CD4-positive, CD25-positive, alpha-beta regulatory T cell (primary cell): ENCODE results near the gene STK10. TPM values are rescaled to one million over a fixed set of nuclear protein-coding genes. Genes with fewer than 3 reads are reported as not detected.

Source experiments
- ATAC-seq, 2 donors: fragments of 150-1000 bp; cut with Tn5 transposase; one replicate each; pipeline ENCODE4 v1.10.0; 2021; ENCODE audit warnings: low read depth in 2 of 2, moderate number of reproducible peaks in 2 of 2, moderate library complexity in 1 of 2
- DNase-seq, 3 donors: peaks; one replicate each; pipeline versions ENCODE4 v3.0.0 to v3.0.0-alpha.2; 2012 to 2022; ENCODE audit warnings: mixed read lengths in 1 of 3
- H3K27ac ChIP-seq: one replicate; pipeline ENCODE4 v1.7.0; 2013; ENCODE audit warnings: mild to moderate bottlenecking, low read length; ENCODE audit not compliant: insufficient read depth, poor library complexity, severe bottlenecking
- H3K27me3 ChIP-seq: one replicate; pipeline ENCODE4 v1.7.0; 2013; ENCODE audit warnings: low read length; ENCODE audit not compliant: control insufficient read depth, insufficient read depth
- H3K36me3 ChIP-seq: one replicate; pipeline ENCODE4 v1.7.0; 2013; ENCODE audit warnings: mild to moderate bottlenecking, low read length, moderate library complexity; ENCODE audit not compliant: control insufficient read depth, insufficient read depth
- H3K4me1 ChIP-seq: 2 replicates; pipeline ENCODE4 v1.7.0; 2013; ENCODE audit warnings: mild to moderate bottlenecking, low read length; ENCODE audit not compliant: insufficient read depth, control insufficient read depth, poor library complexity, severe bottlenecking
- H3K4me3 ChIP-seq: one replicate; pipeline ENCODE4 v1.7.0; 2013; ENCODE audit warnings: low read depth, mild to moderate bottlenecking, low read length, moderate library complexity
- H3K9me3 ChIP-seq, 2 experiments: 1 replicate in 1 of 2; 2 replicates in 1 of 2; pipeline ENCODE4 v1.7.0; 2013; ENCODE audit warnings: low read length in 2 of 2, mild to moderate bottlenecking in 1 of 2, moderate library complexity in 1 of 2; ENCODE audit not compliant: control insufficient read depth in 2 of 2
- H3K27ac Mint-ChIP-seq, 3 donors: one replicate each; pipeline ENCODE4 v1.8.0; 2020 to 2022; ENCODE audit warnings: mild to moderate bottlenecking in 3 of 3, mixed read lengths in 3 of 3, moderate library complexity in 2 of 3
- H3K27me3 Mint-ChIP-seq: one replicate; pipeline ENCODE4 v1.8.0; 2022; ENCODE audit warnings: mild to moderate bottlenecking, mixed read lengths
- H3K36me3 Mint-ChIP-seq: one replicate; pipeline ENCODE4 v1.8.0; 2020; ENCODE audit warnings: mixed read lengths
- H3K4me1 Mint-ChIP-seq, 4 donors: one replicate each; pipeline ENCODE4 v1.8.0; 2020 to 2022; ENCODE audit warnings: mixed read lengths in 4 of 4, mild to moderate bottlenecking in 1 of 4
- H3K4me3 Mint-ChIP-seq, 4 donors: one replicate each; pipeline ENCODE4 v1.8.0; 2020 to 2022; ENCODE audit warnings: mild to moderate bottlenecking in 4 of 4, mixed read lengths in 4 of 4, moderate library complexity in 3 of 4
- H3K9me3 Mint-ChIP-seq, 7 donors: one replicate each; pipeline ENCODE4 v1.8.0; 2020 to 2022; ENCODE audit warnings: mixed read lengths in 7 of 7, mild to moderate bottlenecking in 3 of 7, moderate library complexity in 2 of 7
- polyA plus RNA-seq, 4 donors: library from polyadenylated mRNA; unstranded; fragments of 300-500 nt; fragmentation: Illumina TruSeq; gene quantifications; one replicate each; pipeline ENCODE4 v1.2.3, GENCODE V29; 2021
- total RNA-seq: library from RNA; stranded (reverse); gene quantifications from one replicate; pipeline ENCODE4 v1.2.3, GENCODE V29; 2022

The STK10 gene
- total and polyA plus RNA-seq, 5 donors from 2014 or later: 71.2 to 533 (median 74.6) TPM

DNA sequence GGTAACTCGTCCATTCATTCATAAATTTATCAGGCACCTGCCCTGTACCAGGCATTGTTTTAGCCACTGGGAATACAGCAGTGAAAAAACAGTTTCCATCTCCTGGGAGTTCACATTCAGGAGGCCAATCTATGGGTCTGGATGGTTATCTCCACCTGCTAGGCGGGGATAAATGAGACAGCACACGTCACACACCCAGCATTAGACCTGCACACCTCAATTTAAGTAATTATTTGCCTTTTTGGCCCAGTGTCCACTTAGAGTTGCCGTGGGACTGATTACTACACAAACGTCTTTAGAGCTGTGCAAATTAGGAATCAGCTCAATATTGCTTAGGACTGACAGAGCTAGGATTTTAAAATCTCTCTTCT is 46.1 kb downstream of the STK10 start:
- no peaks in the 10 kb centered on the region for H3K27me3 ChIP-seq
- no peak overlapping the region for H3K27ac ChIP-seq
- no peak overlapping the region for H3K4me3 ChIP-seq
- DNase-seq (no peak), ATAC-seq (no peak)
- H3K36me3 ChIP-seq: peaks cover 50% of the 10 kb centered on the region
- peaks cover 38 to 85% (median 60%) of the 10 kb centered on the region in 4 donors for H3K4me1 Mint-ChIP-seq
- H3K4me1 ChIP-seq: peaks cover 62% of the 10 kb centered on the region
- H3K4me3 Mint-ChIP-seq: no peak overlapping the region
- no peaks in the 10 kb centered on the region for H3K9me3 ChIP-seq
- H3K27me3 Mint-ChIP-seq: no peaks in the 10 kb centered on the region
- H3K36me3 Mint-ChIP-seq: peaks cover 29% of the 10 kb centered on the region
- no peaks in the 10 kb centered on the region for H3K9me3 Mint-ChIP-seq
- H3K27ac Mint-ChIP-seq: peak overlapping the region in 2 of 3 donors; percentile 28 to 79

DNA sequence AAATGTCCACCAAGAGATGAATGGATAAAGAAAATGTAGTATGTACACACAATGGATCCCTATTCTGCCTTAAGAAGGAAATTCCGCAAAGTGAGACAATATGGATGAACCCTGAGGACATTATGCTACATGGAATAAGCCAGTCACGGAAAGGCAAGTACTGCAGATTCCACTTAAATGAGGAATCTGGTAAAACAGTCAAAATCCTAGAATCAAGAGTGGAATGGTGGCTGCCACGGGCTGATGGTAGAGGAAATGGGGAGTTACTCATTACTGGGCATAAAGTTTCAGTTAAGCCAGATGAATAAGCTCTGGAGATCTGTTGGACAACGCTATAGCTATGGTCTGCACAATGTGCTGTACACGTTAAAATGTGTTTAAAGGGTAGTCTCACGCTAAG is 47.2 kb downstream of the STK10 start:
- Histone ChIP-seq H3K27me3 (no peaks in the 10 kb centered on the region), H3K36me3 (peaks cover 40% of the 10 kb centered on the region), H3K4me1 (peaks cover 51% of the 10 kb centered on the region), H3K4me3 (no peak overlapping the region), H3K9me3 (no peaks in the 10 kb centered on the region), H3K27ac (peak overlapping the region; percentile 14)
- H3K9me3 Mint-ChIP-seq: no peaks in the 10 kb centered on the region
- ATAC-seq: no peak
- peaks cover 34 to 82% (median 56%) of the 10 kb centered on the region in 4 donors for H3K4me1 Mint-ChIP-seq
- no peak for DNase-seq
- peak overlapping the region in 2 of 3 donors; percentile 52 to 76 for H3K27ac Mint-ChIP-seq
- no peak overlapping the region for H3K4me3 Mint-ChIP-seq
- peaks cover 24% of the 10 kb centered on the region for H3K36me3 Mint-ChIP-seq
- no peaks in the 10 kb centered on the region for H3K27me3 Mint-ChIP-seq

- Mint-ChIP-seq H3K4me3 (peak overlapping the region in 1 of 4 donors; percentile 40), H3K36me3 (peaks cover 28% of the 10 kb centered on the region), H3K9me3 (no peaks in the 10 kb centered on the region), H3K4me1 (peaks cover 34 to 83% (median 60%) of the 10 kb centered on the region in 4 donors), H3K27ac (peak overlapping the region; percentile 2 to 74 (median 33)), H3K27me3 (no peaks in the 10 kb centered on the region)
- Histone ChIP-seq H3K27ac (peak overlapping the region; percentile 37), H3K36me3 (peaks cover 33% of the 10 kb centered on the region), H3K27me3 (no peaks in the 10 kb centered on the region), H3K4me3 (no peak overlapping the region), H3K9me3 (no peaks in the 10 kb centered on the region), H3K4me1 (peaks cover 43% of the 10 kb centered on the region)
- DNase-seq (no peak), ATAC-seq (peak in 1 of 2 donors; percentile 40)
Observed at GRCh38 chr5:172140120-172140519, 47.9 kb downstream of the STK10 start.

DNA sequence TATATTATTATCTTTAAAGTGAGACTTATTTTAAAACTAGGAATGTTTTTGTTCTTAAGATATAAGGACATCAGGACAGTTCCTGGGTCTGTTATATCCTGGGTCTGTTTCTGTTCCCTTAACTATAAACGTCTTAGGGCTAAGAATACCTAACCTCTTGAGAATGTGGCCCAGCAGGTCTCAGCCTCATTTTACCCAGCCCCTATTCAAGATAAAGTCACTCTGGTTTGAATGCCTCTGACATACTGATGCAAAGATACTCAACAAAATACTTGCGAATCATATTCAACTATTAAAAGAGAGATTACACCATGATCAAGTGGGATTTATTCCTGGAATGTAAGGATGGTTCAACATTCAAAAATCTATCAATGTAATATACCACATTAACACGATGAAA is 51.0 kb downstream of the STK10 start:
- H3K9me3 Mint-ChIP-seq: no peaks in the 10 kb centered on the region
- no peaks in the 10 kb centered on the region for H3K9me3 ChIP-seq
- peaks cover 31 to 82% (median 63%) of the 10 kb centered on the region in 4 donors for H3K4me1 Mint-ChIP-seq
- H3K4me3 Mint-ChIP-seq: peak overlapping the region in 2 of 4 donors; percentile 4 to 22
- H3K27ac Mint-ChIP-seq: peak overlapping the region in 1 of 3 donors; percentile 15
- H3K4me3 ChIP-seq: no peak overlapping the region
- peak overlapping the region; percentile 14 for H3K27ac ChIP-seq
- H3K4me1 ChIP-seq: peaks cover 37% of the 10 kb centered on the region
- ATAC-seq (no peak), DNase-seq (no peak)
- H3K36me3 ChIP-seq: peaks cover 38% of the 10 kb centered on the region
- H3K36me3 Mint-ChIP-seq: peaks cover 45% of the 10 kb centered on the region
- H3K27me3 Mint-ChIP-seq: no peaks in the 10 kb centered on the region
- no peaks in the 10 kb centered on the region for H3K27me3 ChIP-seq

- H3K4me3 Mint-ChIP-seq: peak overlapping the region; percentile 10 to 72 (median 38)
Observed at GRCh38 chr5:172133359-172134029, 54.5 kb downstream of the STK10 start.

GRCh38 chr5:172131690-172132089 is 56.3 kb downstream of the STK10 start:
- ATAC-seq: no peak
- peak overlapping the region; percentile 44 for H3K27ac ChIP-seq
- no peaks in the 10 kb centered on the region for H3K27me3 Mint-ChIP-seq
- H3K27me3 ChIP-seq: no peaks in the 10 kb centered on the region
- H3K27ac Mint-ChIP-seq: peak overlapping the region; percentile 9 to 81 (median 38)
- no peak overlapping the region for H3K4me3 Mint-ChIP-seq
- H3K4me3 ChIP-seq: no peak overlapping the region
- H3K4me1 Mint-ChIP-seq: peaks cover 12 to 81% (median 53%) of the 10 kb centered on the region in 4 donors
- peaks cover 60% of the 10 kb centered on the region for H3K36me3 ChIP-seq
- H3K4me1 ChIP-seq: peaks cover 29% of the 10 kb centered on the region
- no peak for DNase-seq
- H3K9me3 ChIP-seq: no peaks in the 10 kb centered on the region
- peaks cover 40% of the 10 kb centered on the region for H3K36me3 Mint-ChIP-seq
- peaks cover 0 to 1% (median 0%) of the 10 kb centered on the region in 7 donors for H3K9me3 Mint-ChIP-seq

More at GRCh38 chr5:172133359-172134029, 54.5 kb downstream of the STK10 start:
- Histone ChIP-seq H3K27ac (peak overlapping the region; percentile 58), H3K4me1 (peaks cover 26% of the 10 kb centered on the region), H3K36me3 (peaks cover 47% of the 10 kb centered on the region), H3K4me3 (peak overlapping the region; percentile 38), H3K9me3 (no peaks in the 10 kb centered on the region), H3K27me3 (no peaks in the 10 kb centered on the region)
- Mint-ChIP-seq H3K27ac (peak overlapping the region; percentile 83 to 91 (median 89)), H3K27me3 (no peaks in the 10 kb centered on the region), H3K36me3 (peaks cover 42% of the 10 kb centered on the region), H3K4me1 (peaks cover 12 to 82% (median 57%) of the 10 kb centered on the region in 4 donors), H3K9me3 (no peaks in the 10 kb centered on the region)
- ATAC-seq: peak; percentile 63
- DNase-seq: no peak

GRCh38 chr5:172129256-172129910 is 58.6 kb downstream of the STK10 start:
- H3K27me3 ChIP-seq: no peaks in the 10 kb centered on the region
- ATAC-seq (no peak), DNase-seq (no peak)
- Mint-ChIP-seq H3K9me3 (peaks cover 0 to 1% (median 0%) of the 10 kb centered on the region in 7 donors), H3K27ac (peak overlapping the region; percentile 71 to 87 (median 82)), H3K4me3 (no peak overlapping the region), H3K27me3 (no peaks in the 10 kb centered on the region), H3K4me1 (peaks cover 18 to 72% (median 45%) of the 10 kb centered on the region in 4 donors), H3K36me3 (peaks cover 47% of the 10 kb centered on the region)
- H3K27ac ChIP-seq: no peak overlapping the region
- H3K9me3 ChIP-seq: no peaks in the 10 kb centered on the region
- peaks cover 83% of the 10 kb centered on the region for H3K36me3 ChIP-seq
- H3K4me3 ChIP-seq: no peak overlapping the region
- peaks cover 29% of the 10 kb centered on the region for H3K4me1 ChIP-seq
